EH (cell line): Measurements from ENCODE around the gene DYNC1I1.

Experiments used
- DNase-seq: peaks from one replicate; pipeline ENCODE4 v3.0.0-alpha.2; 2015; ENCODE audit warnings: low read depth

Gene DYNC1I1

DNA sequence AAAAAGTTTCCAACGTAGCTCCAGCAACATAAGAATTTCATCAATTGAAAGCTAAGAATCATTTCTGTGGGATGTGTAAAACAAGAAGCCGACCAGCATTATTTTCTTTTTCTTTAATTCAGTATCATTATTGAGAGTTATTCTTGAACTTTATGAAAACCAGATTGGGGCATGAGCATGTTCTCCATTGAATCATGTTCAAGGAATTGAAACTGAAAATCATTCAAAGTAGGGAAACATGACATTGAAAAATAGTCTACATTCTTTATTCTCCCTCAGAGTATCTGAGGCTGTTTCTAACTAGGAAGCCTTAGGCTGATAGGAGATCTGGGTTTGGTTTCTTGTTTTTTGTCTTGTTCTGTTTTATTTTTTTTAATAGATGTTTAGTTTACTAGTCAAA, 253.7 kb downstream of the DYNC1I1 start:
- DNase-seq, result peak; percentile 3

DNA sequence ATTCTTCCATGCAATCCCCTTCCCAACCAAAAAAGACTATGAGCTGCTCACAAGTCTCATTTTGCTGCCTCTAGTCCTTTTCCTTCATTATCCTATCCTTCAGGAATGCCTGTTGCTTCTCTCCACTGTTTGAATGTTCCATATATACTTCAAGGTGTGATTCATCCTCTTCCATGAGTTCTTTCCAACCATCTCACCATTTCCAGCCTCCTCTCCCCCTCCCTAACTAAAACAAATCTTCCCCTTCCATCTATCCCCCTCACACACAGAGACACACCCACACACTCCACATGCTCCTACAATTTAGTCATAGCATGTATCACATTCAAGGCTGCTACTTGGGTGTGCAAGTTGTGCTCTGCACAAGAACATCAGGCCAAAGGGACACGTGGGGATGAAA, 254.3 kb downstream of the DYNC1I1 start:
- DNase-seq, result peak; percentile 13

DNA sequence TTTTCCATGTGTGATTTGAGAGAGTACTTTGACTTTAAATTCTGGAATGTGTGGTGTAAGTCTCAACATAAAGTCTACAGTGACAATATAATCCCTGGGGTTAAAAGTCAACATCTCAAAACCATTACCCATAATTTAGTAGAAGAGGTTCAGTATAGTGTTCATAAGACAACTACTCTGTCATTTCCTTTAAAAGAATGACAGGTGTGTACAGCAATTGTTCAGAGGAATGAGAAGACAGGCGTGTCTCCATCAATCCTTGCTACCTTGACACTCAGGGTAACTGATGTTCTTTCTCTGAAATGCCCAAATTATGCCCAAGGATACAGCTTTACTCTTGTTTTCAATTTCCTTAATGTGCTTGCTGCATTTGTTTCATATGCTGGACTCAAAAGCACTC, 256.4 kb downstream of the DYNC1I1 start:
- DNase-seq, result no peak

DNA sequence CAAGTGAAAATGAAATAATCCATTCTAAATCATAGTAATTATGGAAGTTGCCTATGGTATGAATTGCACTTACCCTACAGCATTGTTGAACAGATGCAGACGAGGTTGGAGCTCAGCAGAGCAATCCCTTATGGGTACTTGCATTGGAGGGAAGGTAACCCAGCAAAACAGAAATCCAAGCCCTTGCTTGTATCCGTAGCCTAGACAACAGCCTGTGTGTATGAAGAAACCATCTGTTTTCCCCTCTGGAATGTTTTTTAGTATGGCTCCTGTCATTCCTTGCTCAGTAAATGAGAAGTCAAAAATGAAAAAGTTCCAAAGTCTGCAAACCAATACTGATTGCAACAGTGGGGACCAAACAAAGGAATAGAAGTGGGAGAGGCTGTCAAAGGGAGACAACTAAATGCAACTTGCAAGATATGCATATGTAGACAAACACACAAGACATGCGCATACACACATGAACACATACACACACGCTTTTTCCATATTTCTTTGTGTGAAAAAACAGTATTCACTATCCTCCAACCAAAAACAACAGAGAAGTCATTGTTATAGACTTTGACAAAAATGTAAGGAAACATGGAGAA, 260.8 kb downstream of the DYNC1I1 start:
- no peak for DNase-seq

DNA sequence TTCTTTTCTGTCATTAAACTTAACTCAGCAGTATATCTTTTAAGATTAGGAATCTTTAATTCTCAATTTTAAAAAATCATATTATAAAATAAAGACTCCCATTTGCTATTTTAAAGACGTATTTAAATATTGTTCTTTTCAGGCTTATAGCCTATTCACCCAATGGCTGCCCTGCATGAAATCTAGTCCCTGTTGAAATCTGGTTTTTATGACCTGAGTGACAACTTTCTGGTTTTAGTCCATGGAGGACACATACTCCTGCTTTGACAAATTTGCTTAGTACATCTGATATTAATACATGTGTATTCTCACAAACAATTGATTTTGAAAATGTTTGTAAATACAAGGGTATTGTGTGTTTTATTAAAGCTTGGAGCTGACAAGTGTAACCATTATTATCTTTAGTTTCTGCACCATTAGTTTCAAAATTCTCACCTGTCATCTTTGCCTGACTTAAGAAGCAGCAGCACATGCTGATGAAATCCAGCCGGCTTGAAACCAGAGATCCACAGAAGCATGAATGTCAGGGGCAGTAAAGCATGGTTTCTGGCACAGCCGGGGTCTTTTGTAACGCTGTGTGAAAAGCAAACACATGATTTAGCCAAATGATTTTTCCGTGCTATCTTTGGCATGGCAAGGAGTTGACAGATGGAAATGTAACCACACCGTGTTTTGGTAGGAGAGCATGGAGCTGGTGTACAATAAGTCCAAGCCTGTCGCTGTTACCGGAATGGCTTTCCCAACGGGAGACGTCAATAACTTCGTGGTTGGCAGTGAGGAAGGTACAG, 262.8 kb downstream of the DYNC1I1 start:
- no peak for DNase-seq

DNA sequence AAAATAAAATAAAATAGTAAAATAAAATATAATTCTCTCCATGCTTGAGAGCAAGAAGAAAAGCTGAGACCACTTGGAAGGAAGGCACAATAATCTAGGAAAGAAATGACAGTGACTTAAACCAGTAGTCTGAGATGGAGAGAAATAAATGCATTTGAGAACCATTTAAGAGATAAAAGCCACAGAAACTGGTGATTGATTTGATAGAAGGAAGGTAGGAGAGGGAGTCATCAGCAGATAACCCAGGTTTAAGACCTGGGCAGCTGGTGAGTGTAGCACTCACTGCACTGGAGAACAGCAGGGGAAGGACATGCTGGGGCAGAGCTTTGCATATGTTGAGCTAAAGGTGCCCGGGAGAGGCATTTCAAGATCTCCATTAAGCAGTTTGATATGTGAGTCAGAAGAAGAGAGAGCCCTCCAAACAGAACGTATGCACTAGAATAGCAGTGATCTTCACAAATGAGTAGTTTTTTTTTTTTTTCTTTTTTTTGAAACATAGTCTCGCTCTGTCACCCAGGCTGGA, 268.0 kb downstream of the DYNC1I1 start:
- no peak for DNase-seq

DNA sequence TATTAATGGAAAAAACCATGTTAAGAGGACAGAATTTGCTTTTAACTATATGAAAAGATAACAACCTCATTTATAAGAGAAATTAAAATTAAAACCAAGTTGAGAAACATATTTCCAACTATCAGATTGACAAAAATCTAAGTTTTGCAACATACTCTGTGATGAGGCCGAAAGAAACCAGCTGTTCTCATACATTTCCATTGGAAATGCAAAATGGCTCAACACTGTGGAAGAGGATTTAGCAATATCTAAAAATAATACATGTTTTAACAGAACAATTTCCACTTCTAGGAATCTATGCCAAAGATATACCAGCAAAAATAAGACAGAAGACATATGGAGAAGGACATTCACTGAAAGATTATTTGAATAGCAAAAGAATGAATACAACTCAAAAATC, 268.8 kb downstream of the DYNC1I1 start:
- no peak for DNase-seq

DNA sequence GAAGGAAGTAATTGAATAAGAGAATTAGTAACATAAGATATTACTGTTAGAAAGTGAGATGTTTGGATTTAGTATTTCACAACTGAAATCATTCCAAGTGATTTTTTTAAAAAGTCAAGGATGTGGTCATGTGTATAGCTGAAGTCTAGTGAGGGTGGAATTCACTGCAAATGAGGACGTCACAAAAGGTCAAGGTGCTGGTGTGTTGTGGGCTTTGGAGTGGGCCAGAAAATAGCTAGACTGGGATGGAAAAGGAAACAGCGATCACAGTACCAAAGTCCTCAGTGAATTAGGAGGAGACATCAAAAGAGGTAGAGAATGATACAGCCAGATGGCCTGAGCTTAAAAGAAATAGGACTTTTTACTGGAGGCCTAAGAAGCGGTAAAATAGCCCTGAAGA, 272.8 kb downstream of the DYNC1I1 start:
- no peak for DNase-seq

DNA sequence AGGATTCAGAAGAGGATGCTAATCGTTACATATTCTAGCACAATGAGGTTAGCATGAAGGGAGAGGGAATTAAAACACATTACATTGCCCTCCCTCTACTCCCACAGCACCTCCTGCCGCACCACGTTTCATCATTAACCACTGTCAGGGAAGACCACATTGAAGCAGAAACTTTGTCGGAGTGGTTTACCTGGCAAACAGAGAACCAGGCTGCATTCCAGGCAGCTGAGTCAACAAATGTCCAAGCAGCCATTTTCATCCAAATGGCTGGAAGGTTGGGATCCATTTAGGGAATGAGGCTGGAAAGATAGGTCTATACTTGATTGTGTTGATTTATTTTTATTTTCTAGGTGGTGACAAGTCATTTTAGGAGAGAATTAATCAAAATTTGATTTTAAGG, 273.6 kb downstream of the DYNC1I1 start:
- DNase-seq, result no peak

DNA sequence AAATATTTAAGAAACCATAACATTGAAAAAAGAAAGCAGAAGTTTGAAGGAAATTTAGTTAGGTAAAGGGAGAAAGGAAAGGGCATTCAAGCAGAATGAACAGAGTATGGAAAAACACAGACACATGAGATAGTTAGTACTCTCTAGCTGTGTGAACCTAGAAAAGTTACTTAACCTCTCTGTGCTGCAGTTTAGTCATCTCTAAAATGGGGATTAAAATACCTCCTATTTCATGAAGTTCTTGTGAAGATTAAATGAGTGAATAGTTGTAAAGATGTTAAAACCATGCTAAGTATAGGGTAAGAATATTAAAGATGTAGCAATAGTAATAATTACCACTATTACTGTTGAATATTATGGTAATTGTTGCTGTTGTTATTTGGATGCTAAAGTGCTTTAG, 279.9 kb downstream of the DYNC1I1 start:
- DNase-seq, result no peak

DNA sequence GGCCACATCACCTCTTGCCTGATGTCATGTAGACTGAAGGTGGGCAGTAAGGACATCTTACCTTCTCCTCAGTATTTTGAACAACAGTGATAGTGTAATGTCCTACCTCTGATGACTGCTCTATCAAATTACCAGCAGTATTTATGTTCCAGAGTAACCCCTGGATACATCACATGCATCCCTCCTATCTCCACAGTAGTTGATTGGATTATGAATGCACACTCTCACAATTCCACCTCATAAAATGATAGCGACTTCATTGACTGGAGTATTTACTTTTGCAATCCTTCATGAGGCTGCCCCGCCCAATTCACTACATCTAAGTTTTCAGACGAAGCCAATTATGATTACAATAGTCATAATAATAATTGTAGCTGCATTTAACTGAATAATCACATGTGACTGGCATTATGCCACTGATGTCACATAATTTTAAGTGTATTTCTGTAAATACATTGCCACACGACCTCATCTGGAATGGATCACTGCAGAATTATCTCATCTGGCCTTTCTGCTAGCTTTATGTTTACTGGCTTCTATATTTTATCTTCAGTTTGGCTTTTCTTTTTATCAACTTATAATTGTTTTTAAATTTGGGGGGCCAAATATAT, 280.6 kb downstream of the DYNC1I1 start:
- DNase-seq, result no peak

DNA sequence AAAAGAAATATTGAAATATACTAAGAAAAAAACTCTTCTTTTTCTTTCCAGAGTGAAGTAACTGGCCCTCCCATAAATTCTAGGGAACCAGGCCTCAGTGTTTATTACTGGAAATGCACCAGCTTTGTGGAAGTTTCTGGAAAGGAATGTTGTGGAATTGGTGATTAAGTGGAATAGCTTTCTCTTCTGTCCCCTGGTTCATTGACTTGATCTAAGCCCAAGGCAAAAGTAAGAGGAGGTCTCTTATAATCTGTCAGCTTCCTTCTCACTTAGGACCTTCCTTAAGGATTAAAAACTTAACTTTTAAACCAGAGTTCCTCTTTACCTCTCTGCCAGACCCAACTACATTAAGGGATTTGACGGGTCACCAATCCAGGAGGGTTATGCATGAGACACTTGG, 283.4 kb downstream of the DYNC1I1 start:
- DNase-seq, result no peak

DNA sequence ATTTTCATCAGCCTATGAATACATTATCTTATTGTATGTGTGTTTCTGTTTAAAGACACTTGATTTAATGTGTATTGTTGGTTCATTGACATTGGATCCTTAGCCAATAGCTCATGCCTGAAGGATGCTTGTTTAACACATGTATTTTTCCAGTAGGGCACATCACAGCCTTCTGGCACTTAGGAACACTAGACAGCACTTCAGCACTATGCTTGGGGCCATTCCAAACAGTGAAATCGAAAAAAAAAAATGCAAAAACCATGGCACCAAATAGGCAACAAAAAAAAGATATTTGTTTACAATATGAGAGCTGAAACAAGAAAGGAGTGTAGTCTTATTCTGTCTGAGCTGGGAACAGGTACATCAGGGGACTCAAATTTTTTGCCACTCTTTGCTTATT, 286.7 kb downstream of the DYNC1I1 start:
- DNase-seq, result no peak

DNA sequence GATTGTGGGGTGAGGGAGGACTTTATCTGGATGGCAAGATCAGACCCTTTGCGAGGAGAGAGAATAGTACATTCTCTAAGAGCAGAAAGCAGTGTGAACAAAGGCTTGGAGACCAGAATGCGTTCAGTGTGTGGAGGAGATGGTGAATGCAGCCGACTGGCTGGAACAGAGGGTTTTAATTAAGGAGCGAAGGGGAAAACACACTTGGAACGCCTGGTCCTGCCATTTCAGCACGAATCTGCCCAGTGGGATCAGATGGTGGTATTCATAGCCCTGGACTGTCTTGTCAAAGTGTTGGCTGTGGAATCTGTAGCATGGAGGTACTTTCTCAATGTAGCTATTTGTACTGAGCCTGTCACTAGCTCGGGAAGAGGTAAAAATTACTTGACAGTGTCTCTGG, 288.7 kb downstream of the DYNC1I1 start:
- DNase-seq, result no peak

DNA sequence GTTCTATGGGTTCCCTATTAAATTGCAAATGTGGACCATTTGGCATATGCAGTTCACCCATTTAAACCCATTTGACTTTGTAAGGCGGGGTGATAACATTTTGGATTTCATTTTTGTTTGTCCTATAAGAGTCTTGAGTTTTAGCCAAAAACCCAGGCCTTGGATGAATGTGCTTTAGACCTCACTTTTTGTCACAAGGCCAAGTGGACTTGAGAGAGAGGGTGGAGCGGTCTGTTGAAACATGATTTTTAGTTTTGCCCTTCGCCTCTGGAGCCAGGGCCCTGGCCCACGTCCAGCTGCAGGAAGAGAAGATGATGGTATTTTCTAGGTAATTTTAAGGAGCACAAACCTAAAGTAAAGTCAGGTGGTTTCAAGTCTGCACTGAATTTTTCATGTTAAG, 289.5 kb downstream of the DYNC1I1 start:
- DNase-seq, result no peak

DNA sequence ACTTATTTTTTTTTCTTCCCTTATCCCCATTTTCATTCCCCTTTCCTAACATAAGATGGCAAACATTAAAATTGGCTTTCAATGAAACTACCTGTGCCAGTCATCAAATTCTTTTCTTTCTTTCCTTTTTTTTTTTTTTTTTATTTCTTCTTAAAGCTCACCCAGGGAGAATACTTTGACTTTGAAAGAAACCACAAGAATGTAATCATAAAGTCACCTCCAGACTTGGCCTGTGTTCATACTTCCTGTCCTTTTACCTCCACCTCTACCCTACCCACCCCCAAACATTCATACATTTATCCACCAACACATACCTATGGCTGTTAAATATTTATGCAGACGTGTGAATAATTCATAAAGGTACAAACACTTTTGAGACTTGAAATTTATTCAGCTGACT, 295.0 kb downstream of the DYNC1I1 start:
- DNase-seq, result no peak

DNA sequence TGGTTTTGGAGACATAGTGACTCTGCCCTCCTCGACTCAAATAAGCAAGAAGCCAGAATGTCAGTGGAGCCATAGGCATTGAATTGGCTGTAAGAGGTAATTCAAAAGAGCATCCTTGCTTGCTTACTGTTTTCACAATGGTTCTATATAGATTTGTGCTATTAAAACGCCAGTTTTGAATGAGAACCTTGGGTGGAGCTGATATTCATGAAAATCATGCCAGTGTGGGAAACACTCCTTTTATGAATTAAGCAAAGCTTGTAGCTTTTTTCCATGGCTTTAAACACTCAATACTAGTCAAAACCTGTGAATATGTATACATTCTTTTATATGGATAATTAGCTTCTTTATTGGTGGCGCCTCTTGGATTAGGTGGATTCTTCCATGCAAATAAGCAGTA, 297.0 kb downstream of the DYNC1I1 start:
- no peak for DNase-seq

DNA sequence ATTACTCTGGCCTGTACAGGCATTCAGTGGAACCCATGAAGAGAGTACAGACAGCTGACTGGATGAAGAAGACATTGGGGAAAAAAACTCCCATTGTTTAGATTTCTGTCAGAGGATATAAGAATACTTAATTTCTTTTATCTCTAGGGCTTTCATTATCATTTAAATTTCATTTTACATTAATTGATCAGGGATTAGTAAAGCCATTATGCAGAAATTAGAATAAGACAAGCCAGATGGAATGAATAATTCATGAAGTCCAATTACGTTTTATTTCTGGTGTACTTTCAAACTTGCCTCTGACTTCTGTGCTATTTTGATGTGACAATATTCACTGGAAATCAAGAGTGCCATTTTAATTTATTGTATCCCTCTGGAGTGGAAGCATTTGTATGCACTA, 302.5 kb downstream of the DYNC1I1 start:
- DNase-seq, result no peak

DNA sequence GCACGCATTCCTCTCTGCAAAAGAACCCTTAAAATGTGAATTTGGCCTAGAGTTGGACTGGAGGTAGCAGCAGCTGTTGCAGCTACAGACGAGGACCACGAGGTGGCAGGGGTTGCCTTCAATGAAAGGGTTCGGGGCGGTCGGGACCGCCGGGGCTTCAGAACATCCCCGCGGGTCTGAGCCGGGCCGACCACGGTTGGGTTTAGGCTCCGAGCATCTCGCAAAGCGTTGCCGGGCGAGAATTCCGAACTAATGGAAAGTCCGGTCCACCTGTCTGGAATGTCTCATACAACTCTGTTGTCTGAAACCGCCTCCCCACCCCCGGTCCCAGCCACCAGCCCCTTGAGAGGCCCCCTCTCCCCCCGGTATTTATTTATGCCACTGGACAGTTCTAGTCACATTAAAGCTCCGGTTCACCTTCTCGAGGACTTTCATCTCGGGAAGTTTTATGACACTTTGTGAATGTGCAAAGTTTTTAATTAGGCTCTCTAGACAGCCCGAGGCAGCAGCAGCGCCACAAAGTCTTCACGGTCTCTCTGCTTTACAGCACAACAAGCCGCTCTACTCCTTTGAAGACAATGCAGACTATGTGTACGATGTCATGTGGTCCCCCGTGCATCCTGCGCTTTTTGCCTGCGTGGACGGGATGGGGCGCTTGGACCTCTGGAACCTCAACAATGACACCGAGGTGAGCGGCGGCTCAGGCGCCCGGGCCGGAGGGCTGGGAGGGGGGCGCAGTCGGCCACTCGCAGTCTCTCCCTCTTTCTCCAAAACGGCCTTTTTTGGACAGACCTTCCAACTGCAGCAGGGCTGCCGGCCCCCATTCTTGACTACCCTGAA, 303.4 kb downstream of the DYNC1I1 start:
- DNase-seq, result peak; percentile 62

DNA sequence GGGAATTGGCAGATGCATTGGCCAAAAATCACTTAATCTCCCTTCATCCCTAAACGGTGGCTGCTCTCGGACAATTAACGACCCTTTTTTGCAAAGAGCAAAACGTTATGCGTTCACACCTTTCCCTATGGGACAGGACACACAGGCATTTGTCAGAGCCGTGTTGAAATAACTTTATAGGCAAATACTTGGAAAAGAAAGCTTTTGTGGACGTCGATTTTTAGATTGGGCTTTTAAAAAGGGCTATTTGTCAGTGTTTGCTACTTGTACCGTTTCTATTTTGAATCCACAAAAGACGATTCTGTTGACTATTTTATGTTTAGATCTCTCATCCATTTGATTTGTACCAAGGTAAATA, 304.0 kb downstream of the DYNC1I1 start:
- no peak for DNase-seq

DNA sequence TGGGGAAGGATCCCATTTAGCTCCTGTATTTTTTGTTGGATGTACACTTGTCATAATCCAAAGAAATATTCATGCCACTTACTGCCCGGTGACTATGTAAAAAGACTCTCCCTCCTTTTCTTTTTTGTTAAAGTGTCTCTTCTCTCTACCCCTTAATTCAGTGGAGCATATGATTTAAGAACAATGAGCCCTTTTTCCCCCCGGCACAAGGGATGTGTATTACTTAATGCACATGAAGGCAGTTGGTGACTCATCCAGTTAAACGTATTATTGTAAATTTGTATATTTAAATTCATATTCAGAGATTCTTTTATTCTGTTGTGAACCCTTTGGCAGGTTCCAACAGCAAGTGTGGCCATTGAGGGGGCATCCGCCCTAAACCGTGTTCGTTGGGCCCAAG, 307.7 kb downstream of the DYNC1I1 start:
- DNase-seq, result no peak

DNA sequence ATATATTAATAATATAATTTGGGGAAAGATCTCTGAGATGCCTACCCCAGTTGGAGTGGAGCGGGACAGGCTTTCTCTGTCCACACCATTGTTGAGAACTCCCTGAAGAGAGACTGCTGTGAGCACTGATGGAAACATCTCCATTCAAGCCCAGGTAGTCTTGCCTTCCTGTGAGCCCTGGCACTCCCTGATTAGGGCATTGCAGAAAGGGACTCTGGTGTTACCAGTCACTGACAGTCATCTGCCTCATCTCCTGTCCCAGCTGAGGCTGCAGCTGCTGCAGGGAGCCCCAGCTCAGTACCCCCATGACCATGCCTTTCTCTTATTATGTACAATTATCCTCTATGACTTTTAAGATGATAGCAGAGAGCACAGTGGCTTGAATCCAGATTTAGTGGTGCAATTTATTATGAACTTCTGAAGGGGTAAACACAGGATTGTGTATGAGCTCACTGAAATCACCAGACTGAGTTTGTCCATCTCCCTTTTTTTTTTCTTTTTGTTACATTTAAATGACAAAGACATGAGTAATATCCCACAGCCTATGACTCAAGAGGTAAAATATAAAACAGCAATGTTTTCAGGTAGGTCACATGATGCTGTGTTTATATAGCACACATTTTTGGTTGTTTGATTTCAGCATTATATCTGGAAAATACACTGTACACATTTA, 312.7 kb downstream of the DYNC1I1 start:
- DNase-seq, result peak; percentile 17
